IPS-NIHi11 (cell line): ENCODE results near the gene RDH5.
"Not testable (repeated sequence)": the region's sequence is repeated elsewhere in the genome, so short reads cannot be mapped to it uniquely, and the experiment has no call there.

Experiments used
- DNase-seq: peaks from one replicate; pipeline ENCODE4 v3.0.0; 2012; ENCODE audit warnings: mixed read lengths, low spot score

The RDH5 gene

DNA sequence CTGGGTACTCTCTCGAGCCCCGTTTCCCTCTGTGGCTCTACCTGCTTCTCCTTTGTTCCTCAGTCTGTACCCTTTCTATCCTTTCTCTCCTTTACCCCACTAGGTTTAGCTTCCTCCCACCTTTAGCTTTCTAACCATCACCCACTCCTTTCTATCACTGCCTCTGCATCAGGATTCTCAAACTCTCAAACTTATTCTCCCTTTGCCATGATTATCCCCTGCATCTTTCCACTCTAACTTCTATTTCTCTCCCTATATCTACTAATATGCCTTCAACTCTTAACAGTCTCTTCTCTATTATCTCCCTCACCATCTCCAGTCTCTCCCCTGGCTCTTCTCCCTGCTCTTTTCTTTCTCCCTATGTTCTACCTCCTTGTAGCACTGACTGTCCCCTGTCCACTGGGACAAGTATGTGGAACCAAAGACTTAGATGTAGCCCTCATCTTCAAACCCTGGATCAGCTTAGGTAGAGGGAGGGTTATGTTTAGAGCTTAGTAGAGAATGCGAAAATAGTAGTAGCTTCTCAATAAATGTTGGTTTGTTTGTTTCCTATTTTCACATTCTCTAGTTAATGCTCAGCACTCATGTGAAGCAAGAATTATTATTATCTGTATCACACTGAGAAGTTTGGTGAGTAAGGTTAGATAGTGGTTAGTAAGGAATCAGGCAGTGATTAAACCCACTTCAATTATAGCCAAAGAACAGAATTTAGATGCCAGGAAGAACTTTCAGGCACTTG is 26.1 kb downstream of the RDH5 start:
- DNase-seq = no peak

GRCh38 chr12:55746913-55747231 is 26.7 kb downstream of the RDH5 start:
- no peak for DNase-seq

- no peak for DNase-seq
Measured at GRCh38 chr12:55748230-55748993, 28.2 kb downstream of the RDH5 start.

DNA sequence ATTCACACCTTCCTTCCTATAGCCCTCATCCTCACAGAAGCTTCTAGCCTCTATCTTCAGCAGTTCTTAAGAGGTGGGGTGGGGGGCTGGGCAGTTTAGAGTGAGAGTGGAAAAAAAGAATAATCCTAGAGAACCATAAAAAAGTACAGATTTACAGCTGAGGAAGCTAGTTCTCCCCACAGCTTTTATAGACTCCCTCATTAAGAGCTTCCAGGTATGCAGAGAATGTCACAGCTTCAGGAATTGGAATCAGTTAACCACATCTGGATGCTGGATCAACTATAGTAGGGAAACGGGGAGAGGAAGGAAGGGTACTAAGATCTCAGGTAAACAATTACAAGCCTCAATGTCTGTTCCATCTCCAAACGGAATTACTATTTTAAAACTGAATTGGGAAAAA is 35.1 kb downstream of the RDH5 start:
- no peak for DNase-seq

DNA sequence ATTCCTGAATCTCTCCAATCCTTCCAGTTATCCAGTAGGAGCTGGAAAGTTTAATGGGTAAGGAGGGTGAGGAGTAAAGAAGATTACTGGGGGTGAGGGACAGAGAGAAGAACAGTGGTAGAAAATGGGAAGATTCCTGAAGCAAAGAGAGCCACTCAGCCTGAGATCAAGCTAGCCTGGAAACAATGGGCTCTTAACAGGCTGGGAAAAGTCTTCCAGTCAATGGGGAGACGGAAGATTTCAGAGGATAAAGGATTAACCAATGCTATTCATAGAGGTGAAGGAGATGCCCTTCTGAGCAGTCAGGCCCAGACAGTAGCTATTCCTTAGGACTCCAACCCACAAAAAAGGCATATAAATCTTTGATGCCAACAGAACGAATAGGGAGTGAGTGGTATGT is 37.5 kb downstream of the RDH5 start:
- no peak for DNase-seq

- DNase-seq = not testable (repeated sequence)
Measured at GRCh38 chr12:55758575-55758974, 38.4 kb downstream of the RDH5 start.

- no peak for DNase-seq
Measured at GRCh38 chr12:55760663-55761062, 40.5 kb downstream of the RDH5 start.

GRCh38 chr12:55762646-55763045 is 42.5 kb downstream of the RDH5 start:
- DNase-seq = no peak

GRCh38 chr12:55765736-55766290 is 45.6 kb downstream of the RDH5 start:
- no peak for DNase-seq

GRCh38 chr12:55767156-55767555 is 47.0 kb downstream of the RDH5 start:
- DNase-seq = no peak

DNA sequence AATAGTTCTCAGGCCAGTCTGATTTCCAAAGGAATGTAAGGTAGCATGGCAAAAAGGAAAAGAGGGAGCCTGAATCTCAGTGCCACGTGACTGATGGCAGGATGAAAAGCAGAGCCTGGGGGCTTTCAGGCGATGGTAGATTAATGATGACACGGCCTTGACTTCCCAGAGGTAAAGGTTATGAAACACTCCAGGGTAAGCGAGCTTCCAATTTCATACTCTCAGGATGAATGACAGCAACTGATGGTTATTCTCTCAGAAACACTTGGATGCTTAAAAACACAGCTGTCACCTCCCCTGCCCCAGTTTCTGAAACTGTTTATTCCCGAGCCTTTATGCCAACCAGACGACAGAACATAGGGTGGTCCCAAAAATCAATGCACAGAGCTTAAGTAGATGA is 51.5 kb downstream of the RDH5 start:
- DNase-seq = no peak
